ENCODE results near the gene NPFFR2. TPM values are rescaled to one million over a fixed set of nuclear protein-coding genes. Genes with fewer than 3 reads are reported as not detected.

The NPFFR2 gene
- total RNA-seq, 1 experiment from 2014 or later, result not detected

DNA sequence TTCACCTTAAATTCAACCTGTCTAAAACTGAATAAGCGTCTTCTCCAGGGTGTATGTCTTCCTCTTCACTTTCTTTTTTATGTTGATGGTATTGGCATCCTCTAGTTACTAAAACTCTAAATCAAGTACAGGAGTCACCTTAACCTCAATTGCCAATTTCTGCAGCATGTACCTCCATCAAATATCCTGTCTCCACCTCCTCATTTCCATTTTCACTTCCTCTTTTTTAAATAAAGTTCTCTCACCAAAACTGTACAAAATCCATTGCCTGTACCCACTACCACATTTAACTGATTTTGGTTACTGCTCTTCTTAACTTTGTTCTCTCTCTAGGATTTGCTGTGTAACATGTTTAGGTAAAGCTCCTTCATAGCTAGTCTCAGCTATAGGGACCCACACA is 9.2 kb upstream of the NPFFR2 start:
- Mint-ChIP-seq H3K36me3 (ENCODE audit: insufficient read depth, unreplicated experiment) (no peaks in the 10 kb centered on the region), H3K9me3 (ENCODE audit: unreplicated experiment) (no peaks in the 10 kb centered on the region), H3K4me1 (ENCODE audit: insufficient read depth, unreplicated experiment) (no peaks in the 10 kb centered on the region), H3K4me3 (ENCODE audit: unreplicated experiment) (no peak overlapping the region), H3K27me3 (ENCODE audit: insufficient read depth, unreplicated experiment) (no peaks in the 10 kb centered on the region), H3K27ac (ENCODE audit: low read depth, unreplicated experiment) (no peak overlapping the region)
- TF ChIP-seq CTCF (IDR thresholded peaks at IDR 0.05; ENCODE audit: unreplicated experiment), result no peak
- CTCF ChIA-PET, result interaction anchor here (0.6 to 0.7 kb wide), 2 partner anchors 246 to 998 kb away, joined by 3 read pairs; no protein-coding TSS in a partner anchor
- intact Hi-C loops (cut with micrococcal nuclease), result no loop called here
- DNase-seq (ENCODE audit: unreplicated experiment), result no peak
- POLR2A ChIA-PET, result no interaction called here
- BruUV-seq (replicated peaks), result no TSS peak

DNA sequence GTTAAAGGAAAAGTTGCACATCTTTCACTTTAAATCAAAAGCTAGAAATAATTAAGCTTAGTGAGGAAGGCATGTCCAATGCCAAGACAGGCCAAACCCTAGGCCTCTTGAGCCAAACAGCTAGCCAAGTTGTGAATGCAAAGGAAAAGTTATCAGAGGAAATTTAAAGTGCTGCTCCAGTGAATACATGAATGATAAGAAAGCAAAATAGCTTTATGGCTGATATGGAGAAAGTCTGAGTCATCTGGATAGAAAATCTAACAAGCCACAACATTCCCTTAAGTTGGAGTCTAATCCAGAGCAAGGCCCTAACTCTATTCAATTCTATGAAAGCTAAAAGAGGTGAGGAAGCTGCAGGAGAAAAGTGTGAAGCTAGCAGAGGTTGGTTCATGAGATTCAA is 23.8 kb downstream of the NPFFR2 start:
- Mint-ChIP-seq H3K9me3 (ENCODE audit: unreplicated experiment) (no peaks in the 10 kb centered on the region), H3K27me3 (ENCODE audit: insufficient read depth, unreplicated experiment) (no peaks in the 10 kb centered on the region), H3K4me3 (ENCODE audit: unreplicated experiment) (no peak overlapping the region), H3K4me1 (ENCODE audit: insufficient read depth, unreplicated experiment) (no peaks in the 10 kb centered on the region), H3K27ac (ENCODE audit: low read depth, unreplicated experiment) (no peak overlapping the region), H3K36me3 (ENCODE audit: insufficient read depth, unreplicated experiment) (no peaks in the 10 kb centered on the region)
- ChIA-PET CTCF (no interaction called here), POLR2A (interaction anchor here (1.0 kb wide), 1 partner anchor 8 kb away, joined by 3 read pairs; no protein-coding TSS in a partner anchor)
- no peak for DNase-seq (ENCODE audit: unreplicated experiment)
- BruUV-seq (replicated peaks), result no TSS peak
- intact Hi-C loops (cut with micrococcal nuclease), result no loop called here
- TF ChIP-seq CTCF (IDR thresholded peaks at IDR 0.05; ENCODE audit: unreplicated experiment), result no peak

- Mint-ChIP-seq H3K27ac (ENCODE audit: low read depth, unreplicated experiment) (no peak overlapping the region), H3K9me3 (ENCODE audit: unreplicated experiment) (no peaks in the 10 kb centered on the region), H3K4me3 (ENCODE audit: unreplicated experiment) (no peak overlapping the region), H3K4me1 (ENCODE audit: insufficient read depth, unreplicated experiment) (no peaks in the 10 kb centered on the region), H3K36me3 (ENCODE audit: insufficient read depth, unreplicated experiment) (no peaks in the 10 kb centered on the region), H3K27me3 (ENCODE audit: insufficient read depth, unreplicated experiment) (no peaks in the 10 kb centered on the region)
- POLR2A ChIA-PET, result no interaction called here
- no peak for TF ChIP-seq CTCF (IDR thresholded peaks at IDR 0.05; ENCODE audit: unreplicated experiment)
- DNase-seq (ENCODE audit: unreplicated experiment), result no peak
- BruUV-seq (replicated peaks), result no TSS peak
- intact Hi-C loops (cut with micrococcal nuclease), result no loop called here
- CTCF ChIA-PET, result no interaction called here
Observed at GRCh38 chr4:72063726-72064125, 31.9 kb downstream of the NPFFR2 start.

DNA sequence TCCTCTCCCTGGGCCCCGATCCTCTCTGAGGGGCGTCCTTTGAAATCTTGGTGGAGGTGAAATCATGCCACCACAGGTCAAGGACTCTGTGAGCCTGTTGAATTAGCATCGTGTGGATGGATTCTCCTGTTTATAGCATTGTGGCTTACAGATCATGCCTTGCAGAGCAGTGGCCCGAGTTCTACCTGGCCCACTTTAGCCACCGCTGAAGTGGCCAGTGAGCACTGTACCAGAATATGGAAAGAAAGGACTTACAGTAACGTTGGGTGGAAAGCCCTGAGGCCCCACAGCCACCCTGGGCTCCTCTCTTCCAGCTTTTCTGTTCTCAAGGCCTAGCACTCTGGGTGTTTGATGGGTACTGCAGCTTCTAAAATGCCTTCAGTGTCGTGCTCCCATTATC is 35.3 kb downstream of the NPFFR2 start:
- Mint-ChIP-seq H3K4me3 (ENCODE audit: unreplicated experiment) (no peak overlapping the region), H3K27me3 (ENCODE audit: insufficient read depth, unreplicated experiment) (no peaks in the 10 kb centered on the region), H3K27ac (ENCODE audit: low read depth, unreplicated experiment) (no peak overlapping the region), H3K4me1 (ENCODE audit: insufficient read depth, unreplicated experiment) (no peaks in the 10 kb centered on the region), H3K9me3 (ENCODE audit: unreplicated experiment) (peaks cover under 1% of the 10 kb centered on the region), H3K36me3 (ENCODE audit: insufficient read depth, unreplicated experiment) (no peaks in the 10 kb centered on the region)
- intact Hi-C loops (cut with micrococcal nuclease), result no loop called here
- no TSS peak for BruUV-seq (replicated peaks)
- POLR2A ChIA-PET, result no interaction called here
- DNase-seq (ENCODE audit: unreplicated experiment), result no peak
- TF ChIP-seq CTCF (IDR thresholded peaks at IDR 0.05; ENCODE audit: unreplicated experiment), result no peak
- CTCF ChIA-PET, result no interaction called here
